ENCODE results near the gene TP53I11.
A peak's percentile ranks its signal among the peaks of the same experiment; 100 is the strongest.

Gene TP53I11

GRCh38 chr11:44955015-44955738 is 4.5 kb upstream of the TP53I11 start:
- no peak for DNase-seq

- DNase-seq: no peak
Observed at GRCh38 chr11:44954051-44954906, 3.6 kb upstream of the TP53I11 start.

GRCh38 chr11:44952500-44953260 is 2.0 kb upstream of the TP53I11 start:
- no peak for DNase-seq

- DNase-seq: no peak
Observed at GRCh38 chr11:44952082-44952481, 1.4 kb upstream of the TP53I11 start.

- DNase-seq: peak; percentile 36
Observed at GRCh38 chr11:44950031-44950624, 555 bp downstream of the TP53I11 start.

- DNase-seq: peak; percentile 41
Observed at GRCh38 chr11:44949160-44950030, 1.3 kb downstream of the TP53I11 start.

GRCh38 chr11:44948155-44948554 is 2.5 kb downstream of the TP53I11 start:
- no peak for DNase-seq

GRCh38 chr11:44947114-44947513 is 3.6 kb downstream of the TP53I11 start:
- no peak for DNase-seq

- no peak for DNase-seq
Observed at GRCh38 chr11:44946263-44946662, 4.4 kb downstream of the TP53I11 start.

GRCh38 chr11:44945666-44946065 is 5.0 kb downstream of the TP53I11 start:
- DNase-seq: no peak

GRCh38 chr11:44944853-44945235 is 5.8 kb downstream of the TP53I11 start:
- no peak for DNase-seq

- no peak for DNase-seq
Observed at GRCh38 chr11:44944181-44944852, 6.4 kb downstream of the TP53I11 start.

GRCh38 chr11:44943696-44944095 is 7.0 kb downstream of the TP53I11 start:
- no peak for DNase-seq

- no peak for DNase-seq
Observed at GRCh38 chr11:44943118-44943517, 7.6 kb downstream of the TP53I11 start.

GRCh38 chr11:44942029-44942955 is 8.4 kb downstream of the TP53I11 start:
- DNase-seq: no peak

GRCh38 chr11:44941259-44942021 is 9.2 kb downstream of the TP53I11 start:
- no peak for DNase-seq

- DNase-seq: no peak
Observed at GRCh38 chr11:44940835-44941234, 9.8 kb downstream of the TP53I11 start.

- no peak for DNase-seq
Observed at GRCh38 chr11:44940404-44940803, 10.3 kb downstream of the TP53I11 start.

GRCh38 chr11:44939673-44940395 is 10.8 kb downstream of the TP53I11 start:
- DNase-seq: no peak
